ENCODE measurements around the gene PFN1.

The PFN1 gene

GRCh38 chr17:4948166-4948930 is at the start of gene PFN1:
TSS of gene PFN1 (minus strand) at chr17:4948530. CDS start at chr17:4948394, 136 bp downstream.
- peak; percentile 84 to 91 for DNase-seq (ENCODE audit: low read depth in 2 of 2)

GRCh38 chr17:4997302-4998026 is 49.1 kb upstream of the PFN1 start, which contains the start of the genes INCA1 and KIF1C:
TSS of gene INCA1 (minus strand) at chr17:4997522. CDS start at chr17:4994437, 3,085 bp downstream.
TSS of gene KIF1C (plus strand) at chr17:4997950. CDS start at chr17:5000247, 2,297 bp downstream.
- DNase-seq (ENCODE audit: low read depth in 2 of 2): peak; percentile 82 to 84

- no peak for DNase-seq (ENCODE audit: low read depth in 2 of 2)
These were observed 45.8 kb upstream of the PFN1 start for GRCh38 chr17:4994081-4994595.

- no peak for DNase-seq (ENCODE audit: low read depth in 2 of 2)
These were observed 39.6 kb upstream of the PFN1 start for GRCh38 chr17:4987767-4988567.

- peak; percentile 78 to 87 for DNase-seq (ENCODE audit: low read depth in 2 of 2)
These were observed 38.8 kb upstream of the PFN1 start, which contains the start of gene CAMTA2 for GRCh38 chr17:4986951-4987766. TSS of gene CAMTA2 (minus strand) at chr17:4987675. CDS start at chr17:4986222, 1,453 bp downstream.

- DNase-seq (ENCODE audit: low read depth in 2 of 2): no peak
These were observed 38.1 kb upstream of the PFN1 start for GRCh38 chr17:4986403-4986802.

GRCh38 chr17:4982305-4982704 is 34.0 kb upstream of the PFN1 start:
- no peak for DNase-seq (ENCODE audit: low read depth in 2 of 2)

- peak in 1 of 2 donors; percentile 58 for DNase-seq (ENCODE audit: low read depth in 2 of 2)
These were observed 32.4 kb upstream of the PFN1 start for GRCh38 chr17:4980644-4981216.

GRCh38 chr17:4978726-4979125 is 30.4 kb upstream of the PFN1 start:
- DNase-seq (ENCODE audit: low read depth in 2 of 2): no peak

GRCh38 chr17:4974115-4974670 is 25.9 kb upstream of the PFN1 start:
- DNase-seq (ENCODE audit: low read depth in 2 of 2): no peak

GRCh38 chr17:4973256-4974114 is 25.2 kb upstream of the PFN1 start:
- DNase-seq (ENCODE audit: low read depth in 2 of 2): no peak

GRCh38 chr17:4972752-4973151 is 24.4 kb upstream of the PFN1 start:
- no peak for DNase-seq (ENCODE audit: low read depth in 2 of 2)

GRCh38 chr17:4972322-4972721 is 24.0 kb upstream of the PFN1 start:
- no peak for DNase-seq (ENCODE audit: low read depth in 2 of 2)

- no peak for DNase-seq (ENCODE audit: low read depth in 2 of 2)
These were observed 23.5 kb upstream of the PFN1 start for GRCh38 chr17:4971826-4972225.

GRCh38 chr17:4970273-4970672 is 21.9 kb upstream of the PFN1 start:
- no peak for DNase-seq (ENCODE audit: low read depth in 2 of 2)

GRCh38 chr17:4969551-4970173 is 21.3 kb upstream of the PFN1 start:
- DNase-seq (ENCODE audit: low read depth in 2 of 2): no peak

GRCh38 chr17:4969047-4969550 is 20.8 kb upstream of the PFN1 start:
- DNase-seq (ENCODE audit: low read depth in 2 of 2): peak in 1 of 2 donors; percentile 44

GRCh38 chr17:4968486-4969046 is 20.2 kb upstream of the PFN1 start:
- DNase-seq (ENCODE audit: low read depth in 2 of 2): no peak

Data from activated CD4-positive, alpha-beta T cell treated with anti-CD3 and anti-CD28 coated beads for 24 hours (primary cell).